Esophagus squamous epithelium (tissue), 5 donors: ENCODE results near the gene TADA3. TPM values are rescaled to one million over a fixed set of nuclear protein-coding genes. Genes with fewer than 3 reads are reported as not detected.
A peak's percentile ranks its signal among the peaks of the same experiment; 100 is the strongest.

Experiments used
- DNase-seq: peaks from one replicate; lab custom pipeline; 2025; lab: John Stamatoyannopoulos, UW
- H3K27ac ChIP-seq, 4 donors: fragments of 200-600 bp; sonication (generic); one replicate each; pipeline ENCODE4 v1.5.1; 2016 to 2019; ENCODE audit warnings: mild to moderate bottlenecking in 1 of 4
- H3K27me3 ChIP-seq, 4 donors: fragments of 200-600 bp; sonication (generic); 1 replicate in 3 of 4; 2 replicates in 1 of 4; pipeline versions ENCODE4 v1.5.1 to v1.6.0; 2017 to 2021; ENCODE audit warnings: antibody characterized with exemption in 1 of 4
- H3K36me3 ChIP-seq, 3 donors: fragments of 200-600 bp; sonication (generic); one replicate each; pipeline ENCODE4 v1.5.1; 2016 to 2019
- H3K4me1 ChIP-seq, 3 donors: fragments of 200-600 bp; sonication (generic); one replicate each; pipeline ENCODE4 v1.5.1; 2017 to 2019
- H3K4me3 ChIP-seq, 4 donors: fragments of 200-600 bp; sonication (generic); 1 replicate in 3 of 4; 2 replicates in 1 of 4; pipeline ENCODE4 v1.5.1; 2016 to 2019; ENCODE audit warnings: mild to moderate bottlenecking in 2 of 4, moderate library complexity in 1 of 4
- H3K9me3 ChIP-seq, 3 donors: fragments of 200-600 bp; sonication (generic); one replicate each; pipeline ENCODE4 v1.5.1; 2016 to 2019
- POLR2A ChIP-seq, 4 donors: fragments of 450-650 bp; IDR thresholded peaks; one replicate each; pipeline ENCODE4 v1.6.1; 2017; ENCODE audit warnings: antibody characterized with exemption in 4 of 4, mild to moderate bottlenecking in 4 of 4, moderate library complexity in 3 of 4
- WGBS, 2 donors: methylation state at CpG; one replicate each; pipeline ENCODE4 v1.1.5; 2018; 5-methylcytosine and 5-hydroxymethylcytosine counted together
- intact Hi-C: fragments of 100-400 bp; cut with DNase I; formaldehyde crosslinking; loops from one replicate; pipeline ENCODE4 v1.15.0; 2022
- total RNA-seq, 4 donors: library from RNA; depleted of rRNA; stranded (reverse); fragments of >200 nt; gene quantifications; one replicate each; pipeline ENCODE4 v1.1.0, GENCODE V29; 2016
- TF ChIP-seq, protein P1 (sequence below), 6 experiments: fragments of 450-650 bp in 4 of 6; fragments of 200-600 bp in 2 of 6; sonication (generic) in 2 of 6; IDR thresholded peaks; one replicate each; pipeline ENCODE4 v1.5.1; 2016 to 2019; ENCODE audit warnings: antibody characterized with exemption in 6 of 6, mild to moderate bottlenecking in 4 of 6, moderate library complexity in 4 of 6
- donor health status: DM: yes; HTN: yes; CAD: no.

TADA3 gene
- total RNA-seq, 4 donors from 2014 or later, result 34.7 to 54.4 (median 44.8) TPM

DNA sequence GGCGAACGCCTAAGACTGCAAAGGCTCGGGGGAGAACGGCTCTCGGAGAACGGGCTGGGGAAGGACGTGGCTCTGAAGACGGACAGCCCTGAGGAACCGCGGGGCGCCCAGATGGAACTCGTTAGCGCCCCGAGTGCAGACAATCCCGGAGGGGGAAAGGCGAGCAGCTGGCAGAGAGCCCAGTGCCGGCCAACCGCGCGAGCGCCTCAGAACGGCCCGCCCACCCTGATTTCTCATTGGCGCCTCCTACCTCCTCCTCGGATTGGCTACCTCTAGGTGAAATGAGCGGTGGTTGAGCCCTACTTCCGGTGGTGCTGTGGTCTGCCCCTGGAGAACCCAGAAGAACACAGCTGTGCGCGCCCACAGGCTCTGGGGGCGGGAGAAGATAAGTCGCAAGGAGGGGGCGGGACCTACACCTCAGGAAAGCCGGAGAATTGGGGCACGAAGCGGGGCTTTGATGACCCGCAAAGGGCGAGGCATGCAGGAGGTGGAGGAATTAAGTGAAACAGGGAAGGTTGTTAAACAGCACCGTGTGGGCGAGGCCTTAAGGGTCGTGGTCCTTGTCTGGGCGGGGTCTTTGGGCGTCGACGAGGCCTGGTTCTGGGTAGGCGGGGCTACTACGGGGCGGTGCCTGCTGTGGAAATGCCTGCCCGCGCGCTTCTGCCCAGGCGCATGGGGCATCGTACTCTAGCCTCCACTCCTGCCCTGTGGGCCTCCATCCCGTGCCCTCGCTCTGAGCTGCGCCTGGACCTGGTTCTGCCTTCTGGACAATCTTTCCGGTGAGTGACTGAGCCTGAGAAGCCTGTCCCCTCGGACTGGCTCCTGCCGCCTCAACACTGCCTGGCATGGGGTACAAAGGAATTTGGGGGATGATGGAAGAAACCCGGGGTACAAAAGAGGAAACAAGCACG is 42.4 kb downstream of the TADA3 start, which contains the start of gene OGG1:
TSS of gene OGG1 (plus strand) at position 308 of the 911 bp plus-strand sequence. CDS start at position 643, 335 bp downstream.
- peaks cover 13 to 74% (median 26%) of the 10 kb centered on the region in 3 donors for H3K36me3 ChIP-seq
- intact Hi-C loops, result no loop called here
- TF ChIP-seq, protein P1, sequence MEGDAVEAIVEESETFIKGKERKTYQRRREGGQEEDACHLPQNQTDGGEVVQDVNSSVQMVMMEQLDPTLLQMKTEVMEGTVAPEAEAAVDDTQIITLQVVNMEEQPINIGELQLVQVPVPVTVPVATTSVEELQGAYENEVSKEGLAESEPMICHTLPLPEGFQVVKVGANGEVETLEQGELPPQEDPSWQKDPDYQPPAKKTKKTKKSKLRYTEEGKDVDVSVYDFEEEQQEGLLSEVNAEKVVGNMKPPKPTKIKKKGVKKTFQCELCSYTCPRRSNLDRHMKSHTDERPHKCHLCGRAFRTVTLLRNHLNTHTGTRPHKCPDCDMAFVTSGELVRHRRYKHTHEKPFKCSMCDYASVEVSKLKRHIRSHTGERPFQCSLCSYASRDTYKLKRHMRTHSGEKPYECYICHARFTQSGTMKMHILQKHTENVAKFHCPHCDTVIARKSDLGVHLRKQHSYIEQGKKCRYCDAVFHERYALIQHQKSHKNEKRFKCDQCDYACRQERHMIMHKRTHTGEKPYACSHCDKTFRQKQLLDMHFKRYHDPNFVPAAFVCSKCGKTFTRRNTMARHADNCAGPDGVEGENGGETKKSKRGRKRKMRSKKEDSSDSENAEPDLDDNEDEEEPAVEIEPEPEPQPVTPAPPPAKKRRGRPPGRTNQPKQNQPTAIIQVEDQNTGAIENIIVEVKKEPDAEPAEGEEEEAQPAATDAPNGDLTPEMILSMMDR (IDR thresholded peaks at IDR 0.05), result peak in 1 of 6 experiments; percentile 29
- peak in 3 of 4 donors; percentile 3 to 43 (median 12) for TF ChIP-seq POLR2A (IDR thresholded peaks at IDR 0.05)
- peak within 1 kb of the TSS; percentile 49 to 87 (median 72) for H3K4me3 ChIP-seq
- peaks cover 12 to 43% (median 26%) of the 10 kb centered on the region in 3 donors for H3K4me1 ChIP-seq
- peak within 1 kb of the TSS; percentile 82 to 98 (median 96) for H3K27ac ChIP-seq
- 0% methylated on average over 38 to 42 of the region's 60 CpGs for WGBS, 2 donors
- peak; percentile 95 for DNase-seq
- no peaks in the 10 kb centered on the region for H3K9me3 ChIP-seq
- H3K27me3 ChIP-seq, result no peaks in the 10 kb centered on the region

DNA sequence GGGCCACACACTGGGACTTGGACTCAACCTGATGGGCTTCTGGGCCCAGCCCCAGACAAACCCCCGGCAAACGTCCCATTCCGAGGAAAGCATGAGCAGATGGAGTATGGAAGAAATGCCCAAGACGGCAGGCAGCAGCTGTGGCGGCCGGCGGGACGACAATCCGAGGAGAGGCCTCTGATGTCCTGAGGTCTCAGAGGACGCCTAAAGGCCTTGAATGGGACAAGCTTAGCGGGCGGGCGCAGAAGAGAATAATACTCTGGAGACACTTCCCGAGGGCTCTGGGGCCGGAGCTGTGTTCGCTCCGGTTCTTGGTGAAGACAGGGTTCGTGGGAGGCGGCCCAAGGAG is 43.0 kb downstream of the TADA3 start:
- Histone ChIP-seq H3K9me3 (no peaks in the 10 kb centered on the region), H3K4me3 (peak overlapping the region; percentile 49 to 87 (median 72)), H3K36me3 (peaks cover 20 to 74% (median 32%) of the 10 kb centered on the region in 3 donors), H3K4me1 (peaks cover 12 to 36% (median 22%) of the 10 kb centered on the region in 3 donors), H3K27ac (peak overlapping the region; percentile 82 to 98 (median 96)), H3K27me3 (no peaks in the 10 kb centered on the region)
- no peak for DNase-seq
- TF ChIP-seq, protein P1 (IDR thresholded peaks at IDR 0.05), result no peak
- no peak for TF ChIP-seq POLR2A (IDR thresholded peaks at IDR 0.05)
- WGBS, 2 donors, result 15 to 27% methylated on average over 12 to 14 of the region's 19 CpGs
- intact Hi-C loops, result no loop called here

DNA sequence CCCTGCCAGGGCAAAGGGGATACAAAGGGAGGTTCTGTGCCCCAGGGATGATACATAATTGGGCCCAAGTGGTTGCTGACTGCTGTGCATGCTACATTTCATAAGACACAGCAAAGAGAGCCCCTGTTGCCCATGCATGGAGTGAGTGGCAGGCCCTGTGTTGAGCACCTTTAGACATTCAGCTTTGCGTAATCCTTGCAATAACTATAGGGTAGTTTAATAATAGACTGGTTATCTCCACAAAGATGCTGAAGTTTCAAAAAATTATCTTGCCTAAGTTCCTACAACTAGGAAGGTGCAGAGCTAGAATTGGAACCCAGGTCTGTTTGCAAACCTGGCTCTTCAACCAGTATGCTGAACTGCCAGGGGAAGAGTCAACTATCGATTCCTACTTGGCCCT is 44.2 kb downstream of the TADA3 start:
- no peak overlapping the region for H3K4me3 ChIP-seq
- TF ChIP-seq POLR2A (IDR thresholded peaks at IDR 0.05), result no peak
- TF ChIP-seq, protein P1 (IDR thresholded peaks at IDR 0.05), result no peak
- 85 to 100% methylated on average over 2 of the region's 2 CpGs for WGBS, 2 donors
- H3K9me3 ChIP-seq, result no peaks in the 10 kb centered on the region
- H3K27ac ChIP-seq, result no peak overlapping the region
- DNase-seq, result no peak
- H3K4me1 ChIP-seq, result peaks cover 12 to 33% (median 22%) of the 10 kb centered on the region in 3 donors
- H3K36me3 ChIP-seq, result peaks cover 32 to 76% (median 44%) of the 10 kb centered on the region in 3 donors
- intact Hi-C loops, result no loop called here
- no peaks in the 10 kb centered on the region for H3K27me3 ChIP-seq

DNA sequence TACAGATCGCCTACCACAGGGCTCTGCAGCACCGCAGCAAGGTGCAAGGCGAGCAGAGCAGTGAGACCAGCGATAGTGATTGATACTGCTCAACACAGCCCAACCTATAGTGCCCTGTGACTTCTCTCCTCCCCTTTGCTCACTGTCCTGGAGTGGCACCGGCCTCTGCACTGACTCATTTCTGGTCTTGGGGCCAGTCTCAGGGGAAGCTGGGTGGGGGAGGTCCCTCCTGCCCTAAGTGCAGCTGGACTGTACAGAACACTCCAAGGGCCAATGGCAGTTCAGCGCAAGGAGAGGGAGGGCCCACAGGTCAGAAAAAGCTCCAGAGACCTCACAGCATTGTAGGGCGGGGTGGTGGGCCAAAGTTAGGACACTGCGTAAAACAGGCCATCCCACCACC is 45.0 kb downstream of the TADA3 start:
- 73 to 80% methylated on average over 2 to 7 of the region's 8 CpGs for WGBS, 2 donors
- DNase-seq, result no peak
- H3K27me3 ChIP-seq, result no peaks in the 10 kb centered on the region
- H3K27ac ChIP-seq, result no peak overlapping the region
- no peak overlapping the region for H3K4me3 ChIP-seq
- intact Hi-C loops, result no loop called here
- peaks cover 12 to 33% (median 22%) of the 10 kb centered on the region in 3 donors for H3K4me1 ChIP-seq
- H3K36me3 ChIP-seq, result peaks cover 38 to 76% (median 52%) of the 10 kb centered on the region in 3 donors
- H3K9me3 ChIP-seq, result no peaks in the 10 kb centered on the region
- no peak for TF ChIP-seq POLR2A (IDR thresholded peaks at IDR 0.05)
- TF ChIP-seq, protein P1 (IDR thresholded peaks at IDR 0.05), result no peak

DNA sequence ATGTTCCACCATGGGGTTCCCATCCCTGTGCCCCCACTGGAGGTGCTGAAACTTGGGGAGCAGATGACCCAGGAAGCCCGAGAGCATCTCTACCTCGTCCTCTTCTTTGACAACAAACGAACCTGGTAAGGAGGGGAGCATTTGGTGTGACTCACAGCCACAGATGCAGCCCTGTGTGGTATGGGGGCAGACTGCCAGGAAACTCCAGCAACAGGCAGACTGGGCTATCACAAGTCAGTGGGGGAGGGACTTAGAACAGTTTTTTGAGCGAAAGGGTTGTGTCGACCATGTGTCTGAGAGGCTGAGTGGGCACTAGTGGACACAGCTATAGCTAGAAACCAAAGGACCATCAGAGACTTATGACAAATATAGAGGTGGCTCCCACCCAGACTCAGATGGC is 45.9 kb downstream of the TADA3 start:
- TF ChIP-seq, protein P1 (IDR thresholded peaks at IDR 0.05), result no peak
- TF ChIP-seq POLR2A (IDR thresholded peaks at IDR 0.05), result no peak
- intact Hi-C loops, result no loop called here
- no peaks in the 10 kb centered on the region for H3K9me3 ChIP-seq
- H3K27ac ChIP-seq, result no peak overlapping the region
- no peak overlapping the region for H3K4me3 ChIP-seq
- H3K4me1 ChIP-seq, result peaks cover 12 to 24% (median 17%) of the 10 kb centered on the region in 3 donors
- H3K36me3 ChIP-seq, result peaks cover 48 to 76% (median 61%) of the 10 kb centered on the region in 3 donors
- WGBS, 2 donors, result 77% methylated on average over 2 of the region's 5 CpGs; no CpG with 5 or more reads in 1 of the 2 donors
- no peak for DNase-seq
- H3K27me3 ChIP-seq, result no peaks in the 10 kb centered on the region
